Measurements from ENCODE around the gene SERGEF. TPM values are rescaled to one million over a fixed set of nuclear protein-coding genes. Genes with fewer than 3 reads are reported as not detected.
A peak's percentile ranks its signal among the peaks of the same experiment; 100 is the strongest.
"Not testable (repeated sequence)": the region's sequence is repeated elsewhere in the genome, so short reads cannot be mapped to it uniquely, and the experiment has no call there.

Gene SERGEF
- total and polyA plus RNA-seq, 2 donors from 2014 or later: 33.2 to 63.0 TPM

DNA sequence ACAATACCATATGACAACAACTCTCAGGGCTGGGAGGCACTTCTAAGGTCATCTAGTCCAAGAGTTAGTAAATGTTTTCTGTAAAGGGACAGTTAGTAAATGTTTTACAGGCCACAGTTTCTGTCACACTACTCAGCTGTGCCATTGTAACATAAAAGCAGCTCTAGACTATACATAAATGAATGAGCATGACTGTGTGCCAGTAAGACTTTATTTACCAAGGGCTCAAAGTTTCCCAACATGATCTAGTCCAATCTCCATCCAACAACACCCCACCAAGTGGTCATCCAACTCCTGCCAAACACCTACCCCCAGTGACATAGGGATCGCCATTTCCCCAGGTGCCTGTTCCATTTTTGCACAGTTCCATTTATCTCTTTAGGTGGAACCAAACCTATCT lies 12.1 kb downstream of the SERGEF start:
- Histone ChIP-seq H3K4me3 (ENCODE audit: low read length in 3 of 3) (no peak overlapping the region), H3K4me1 (ENCODE audit: control insufficient read depth in 2 of 3, insufficient read depth in 2 of 3, low read depth in 1 of 3, low read length in 3 of 3) (peaks cover 0 to 5% (median 3%) of the 10 kb centered on the region in 3 donors), H3K36me3 (ENCODE audit: control insufficient read depth in 2 of 3, insufficient read depth in 3 of 3, low read length in 3 of 3) (peaks cover 0 to 9% (median 0%) of the 10 kb centered on the region in 3 donors), H3K9me3 (ENCODE audit: control insufficient read depth in 2 of 3, insufficient read depth in 1 of 3, low read length in 3 of 3) (no peaks in the 10 kb centered on the region), H3K9ac (ENCODE audit: low read length in 3 of 3) (no peak overlapping the region), H3K27ac (ENCODE audit: low read depth in 2 of 2, low read length in 2 of 2) (no peak overlapping the region), H3K27me3 (ENCODE audit: control insufficient read depth, insufficient read depth, low read length) (no peaks in the 10 kb centered on the region)
- DNase-seq (no peak), FAIRE-seq (no peak)
- intact Hi-C loops (cut with DNase I): no loop called here
- TF ChIP-seq, protein P1, sequence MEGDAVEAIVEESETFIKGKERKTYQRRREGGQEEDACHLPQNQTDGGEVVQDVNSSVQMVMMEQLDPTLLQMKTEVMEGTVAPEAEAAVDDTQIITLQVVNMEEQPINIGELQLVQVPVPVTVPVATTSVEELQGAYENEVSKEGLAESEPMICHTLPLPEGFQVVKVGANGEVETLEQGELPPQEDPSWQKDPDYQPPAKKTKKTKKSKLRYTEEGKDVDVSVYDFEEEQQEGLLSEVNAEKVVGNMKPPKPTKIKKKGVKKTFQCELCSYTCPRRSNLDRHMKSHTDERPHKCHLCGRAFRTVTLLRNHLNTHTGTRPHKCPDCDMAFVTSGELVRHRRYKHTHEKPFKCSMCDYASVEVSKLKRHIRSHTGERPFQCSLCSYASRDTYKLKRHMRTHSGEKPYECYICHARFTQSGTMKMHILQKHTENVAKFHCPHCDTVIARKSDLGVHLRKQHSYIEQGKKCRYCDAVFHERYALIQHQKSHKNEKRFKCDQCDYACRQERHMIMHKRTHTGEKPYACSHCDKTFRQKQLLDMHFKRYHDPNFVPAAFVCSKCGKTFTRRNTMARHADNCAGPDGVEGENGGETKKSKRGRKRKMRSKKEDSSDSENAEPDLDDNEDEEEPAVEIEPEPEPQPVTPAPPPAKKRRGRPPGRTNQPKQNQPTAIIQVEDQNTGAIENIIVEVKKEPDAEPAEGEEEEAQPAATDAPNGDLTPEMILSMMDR (IDR thresholded peaks at IDR 0.05; ENCODE audit: borderline replicate concordance, extremely low read depth, insufficient read depth): no peak

DNA sequence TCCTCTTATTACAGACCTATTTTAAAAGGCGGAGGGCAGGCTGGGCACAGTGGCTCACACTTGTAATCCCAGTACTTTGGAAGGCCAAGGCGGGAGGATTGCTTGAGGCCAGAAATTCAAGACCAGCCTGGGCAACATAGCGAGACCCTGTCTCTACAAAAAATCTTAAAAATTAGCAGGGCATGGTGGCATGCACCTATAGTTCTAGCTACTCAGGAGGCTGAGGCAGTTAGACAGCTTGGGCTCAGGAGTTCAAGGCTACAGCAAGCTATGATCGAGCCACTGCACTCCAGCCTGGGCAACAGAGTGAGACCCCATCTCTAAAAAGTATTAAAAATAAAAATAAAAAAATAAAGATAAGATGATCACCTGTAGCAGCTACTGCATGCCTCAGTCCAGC lies 12.7 kb downstream of the SERGEF start:
- H3K9ac ChIP-seq (ENCODE audit: low read length in 3 of 3); H3K36me3 ChIP-seq (ENCODE audit: control insufficient read depth in 2 of 3, insufficient read depth in 3 of 3, low read length in 3 of 3); FAIRE-seq; intact Hi-C loops (cut with DNase I); H3K4me1 ChIP-seq (ENCODE audit: control insufficient read depth in 2 of 3, insufficient read depth in 2 of 3, low read depth in 1 of 3, low read length in 3 of 3); H3K27ac ChIP-seq (ENCODE audit: low read depth in 2 of 2, low read length in 2 of 2); DNase-seq; H3K27me3 ChIP-seq (ENCODE audit: control insufficient read depth, insufficient read depth, low read length); H3K4me3 ChIP-seq (ENCODE audit: low read length in 3 of 3); H3K9me3 ChIP-seq (ENCODE audit: control insufficient read depth in 2 of 3, insufficient read depth in 1 of 3, low read length in 3 of 3): not testable (repeated sequence)

DNA sequence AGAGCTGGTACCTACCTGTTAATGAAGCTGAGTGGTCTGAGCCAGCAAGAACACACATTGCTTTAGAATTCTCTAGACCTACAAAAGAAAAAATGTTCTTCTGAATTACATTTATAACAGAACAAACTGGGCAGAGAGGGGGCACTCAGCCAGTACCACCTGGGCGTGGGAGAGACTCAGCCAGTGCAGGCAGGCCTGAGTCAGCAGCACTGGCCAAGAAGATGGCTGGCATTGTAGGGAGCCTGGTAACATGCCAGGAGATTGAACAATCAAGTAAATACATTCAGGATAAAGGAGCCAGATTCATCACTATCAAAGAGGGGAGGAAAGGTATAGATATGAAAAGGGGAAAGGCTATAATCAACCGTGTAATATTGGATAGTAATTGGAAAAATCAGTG lies 19.9 kb downstream of the SERGEF start:
- H3K4me3 ChIP-seq (ENCODE audit: low read length in 3 of 3): no peak overlapping the region
- H3K27ac ChIP-seq (ENCODE audit: low read depth in 2 of 2, low read length in 2 of 2): no peak overlapping the region
- H3K4me1 ChIP-seq (ENCODE audit: control insufficient read depth in 2 of 3, insufficient read depth in 2 of 3, low read depth in 1 of 3, low read length in 3 of 3): no peaks in the 10 kb centered on the region
- DNase-seq: no peak
- no peaks in the 10 kb centered on the region for H3K9me3 ChIP-seq (ENCODE audit: control insufficient read depth in 2 of 3, insufficient read depth in 1 of 3, low read length in 3 of 3)
- TF ChIP-seq, protein P1 (IDR thresholded peaks at IDR 0.05; ENCODE audit: borderline replicate concordance, extremely low read depth, insufficient read depth): no peak
- no peak overlapping the region for H3K9ac ChIP-seq (ENCODE audit: low read length in 3 of 3)
- no peak for FAIRE-seq
- H3K27me3 ChIP-seq (ENCODE audit: control insufficient read depth, insufficient read depth, low read length): no peaks in the 10 kb centered on the region
- intact Hi-C loops (cut with DNase I): no loop called here
- H3K36me3 ChIP-seq (ENCODE audit: control insufficient read depth in 2 of 3, insufficient read depth in 3 of 3, low read length in 3 of 3): peaks cover 0 to 15% (median 4%) of the 10 kb centered on the region in 3 donors

DNA sequence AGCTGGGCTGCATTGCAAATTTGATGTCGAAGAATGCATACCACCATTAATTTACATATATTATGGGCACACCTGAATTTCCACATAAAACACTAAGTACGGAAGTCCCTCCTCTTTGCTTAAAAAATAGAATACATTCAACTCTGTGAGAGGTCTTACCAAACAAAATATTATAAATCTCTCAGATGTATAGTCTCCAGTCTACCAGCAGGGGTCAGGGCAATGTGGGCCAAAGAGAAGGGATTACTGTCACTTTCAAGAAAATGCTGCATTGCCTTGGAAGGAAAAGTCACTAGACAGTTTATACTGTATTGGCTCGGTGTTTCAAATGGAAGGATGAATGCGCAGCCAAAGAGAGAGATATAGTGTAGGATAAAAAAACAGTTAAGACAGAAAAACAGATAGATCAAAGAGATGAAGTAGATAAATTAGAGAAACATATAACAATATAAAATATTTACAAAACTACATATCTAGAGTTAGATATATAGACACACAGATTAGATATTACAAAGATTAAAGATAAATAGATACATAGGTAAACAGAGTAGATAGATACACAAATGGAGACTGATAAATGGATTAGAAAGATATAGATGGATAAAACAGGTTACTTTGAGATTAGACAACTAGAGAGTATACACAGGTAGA lies 20.9 kb downstream of the SERGEF start:
- no peaks in the 10 kb centered on the region for H3K27me3 ChIP-seq (ENCODE audit: control insufficient read depth, insufficient read depth, low read length)
- H3K9me3 ChIP-seq (ENCODE audit: control insufficient read depth in 2 of 3, insufficient read depth in 1 of 3, low read length in 3 of 3): no peaks in the 10 kb centered on the region
- H3K9ac ChIP-seq (ENCODE audit: low read length in 3 of 3): no peak overlapping the region
- H3K4me3 ChIP-seq (ENCODE audit: low read length in 3 of 3): no peak overlapping the region
- peak; percentile 80 for FAIRE-seq
- TF ChIP-seq, protein P1 (IDR thresholded peaks at IDR 0.05; ENCODE audit: borderline replicate concordance, extremely low read depth, insufficient read depth): peak; percentile 85
- H3K27ac ChIP-seq (ENCODE audit: low read depth in 2 of 2, low read length in 2 of 2): no peak overlapping the region
- peaks cover 0 to 17% (median 4%) of the 10 kb centered on the region in 3 donors for H3K36me3 ChIP-seq (ENCODE audit: control insufficient read depth in 2 of 3, insufficient read depth in 3 of 3, low read length in 3 of 3)
- DNase-seq: peak in 3 of 5 donors; percentile 30 to 79 (median 61)
- intact Hi-C loops (cut with DNase I): no loop called here
- no peaks in the 10 kb centered on the region for H3K4me1 ChIP-seq (ENCODE audit: control insufficient read depth in 2 of 3, insufficient read depth in 2 of 3, low read depth in 1 of 3, low read length in 3 of 3)

Measured in kidney (tissue), 14 donors.